H1 (cell line): ENCODE measurements around the gene LY86. TPM values are rescaled to one million over a fixed set of nuclear protein-coding genes. Genes with fewer than 3 reads are reported as not detected.
A peak's percentile ranks its signal among the peaks of the same experiment; 100 is the strongest.

Experiments used
- CTCF ChIA-PET: fragments of 300-600 bp; sonication (Branson Sonifier 250); formaldehyde crosslinking; loops from one replicate; lab custom pipeline; 2021; ENCODE audit not compliant: partially characterized antibody; lab: Charles Lee
- POLR2A ChIA-PET: fragments of 300-600 bp; sonication (Branson Sonifier 250); formaldehyde crosslinking; loops from one replicate; lab custom pipeline; 2021; ENCODE audit warnings: inconsistent platforms; ENCODE audit not compliant: partially characterized antibody; lab: Charles Lee
- DNase-seq, 2 experiments: peaks; one replicate each; pipeline versions ENCODE4 v3.0.0 to v3.0.0-alpha.2; 2010 to 2022; ENCODE audit warnings: low spot score in 2 of 2, low read depth in 1 of 2, mixed read lengths in 1 of 2
- FAIRE-seq: peaks from 2 replicates; lab custom pipeline; 2011; peaks lifted over from hg19 to GRCh38; lab: Jason Lieb, UNC
- H2AFZ ChIP-seq: 2 replicates; pipeline ENCODE4 v1.8.1; 2012; ENCODE audit warnings: low read length, inconsistent platforms
- H2AK5ac ChIP-seq: 2 replicates; pipeline ENCODE4 v1.6.1; 2013; ENCODE audit warnings: low read depth, low read length
- H2BK120ac ChIP-seq: replicated peaks from 2 replicates; pipeline ENCODE3; 2013; ENCODE audit warnings: low read depth, low read length, inconsistent platforms
- H2BK12ac ChIP-seq: 2 replicates; pipeline ENCODE4 v1.6.1; 2013; ENCODE audit warnings: low read depth, low read length
- H2BK15ac ChIP-seq: 2 replicates; pipeline ENCODE4 v1.6.1; 2013; ENCODE audit warnings: low read length
- H2BK20ac ChIP-seq: 2 replicates; pipeline ENCODE4 v1.6.1; 2013; ENCODE audit warnings: low read length
- H2BK5ac ChIP-seq: 2 replicates; pipeline ENCODE4 v1.6.1; 2013; ENCODE audit warnings: low read depth, low read length
- H3K14ac ChIP-seq: 2 replicates; pipeline ENCODE4 v1.6.1; 2013; ENCODE audit warnings: inconsistent platforms; ENCODE audit not compliant: insufficient read length
- H3K18ac ChIP-seq: 2 replicates; pipeline ENCODE4 v1.6.1; 2013; ENCODE audit warnings: low read length; ENCODE audit errors: extremely low read depth
- H3K23ac ChIP-seq: 2 replicates; pipeline ENCODE4 v1.6.1; 2013; ENCODE audit warnings: inconsistent platforms; ENCODE audit not compliant: insufficient read length
- H3K23me2 ChIP-seq: 2 replicates; pipeline ENCODE4 v1.6.1; 2013; ENCODE audit warnings: low read depth, low read length
- H3K27ac ChIP-seq: 2 replicates; pipeline ENCODE4 v1.6.1; 2011; ENCODE audit warnings: low read depth, low read length, inconsistent platforms
- H3K27me3 ChIP-seq, 4 experiments: replicated peaks in 1 of 4; 1 replicate in 1 of 4; 2 replicates in 3 of 4; pipeline versions ENCODE4 v1.6.1 to v1.8.1; 2011 to 2013; ENCODE audit warnings: low read length in 3 of 4, mild to moderate bottlenecking in 3 of 4, inconsistent platforms in 2 of 4, mixed read lengths in 2 of 4, moderate library complexity in 1 of 4; ENCODE audit not compliant: control insufficient read depth in 3 of 4, insufficient read depth in 3 of 4; ENCODE audit errors: extremely low read depth in 1 of 4
- H3K36me3 ChIP-seq, 4 experiments: 2 replicates each; pipeline versions ENCODE4 v1.6.1 to v1.8.1; 2011 to 2013; ENCODE audit warnings: mild to moderate bottlenecking in 4 of 4, low read length in 3 of 4, moderate library complexity in 2 of 4, control low read depth in 1 of 4, inconsistent platforms in 1 of 4; ENCODE audit not compliant: insufficient read depth in 4 of 4, control insufficient read depth in 2 of 4
- H3K4ac ChIP-seq: replicated peaks from 2 replicates; pipeline ENCODE3; 2013; ENCODE audit warnings: low read length, low read depth, mixed read lengths, inconsistent platforms; ENCODE audit not compliant: insufficient read length
- H3K4me1 ChIP-seq, 4 experiments: replicated peaks in 1 of 4; 1 replicate in 1 of 4; 2 replicates in 3 of 4; pipeline versions ENCODE4 v1.6.1 to v1.8.1; 2011 to 2013; ENCODE audit warnings: low read length in 3 of 4, inconsistent platforms in 2 of 4, mixed read lengths in 1 of 4; ENCODE audit not compliant: insufficient read depth in 4 of 4, control insufficient read depth in 3 of 4
- H3K4me2 ChIP-seq, 2 experiments: 2 replicates each; pipeline versions ENCODE4 v1.6.1 to v1.8.1; 2011 to 2013; ENCODE audit warnings: low read depth in 2 of 2, low read length in 2 of 2, control low read depth in 1 of 2, inconsistent platforms in 1 of 2, mild to moderate bottlenecking in 1 of 2; ENCODE audit not compliant: insufficient read depth in 1 of 2
- H3K4me3 ChIP-seq, 4 experiments: fragments of 200-600, 300-600 bp in 1 of 4; sonication (generic), shearing (Covaris generic), sonication (Bioruptor Twin) in 1 of 4; 2 replicates each; pipeline versions ENCODE4 v1.5.1 to v1.8.1; 2011 to 2016; ENCODE audit warnings: low read length in 4 of 4, low read depth in 3 of 4, control low read depth in 2 of 4, inconsistent platforms in 2 of 4, mild to moderate bottlenecking in 2 of 4, mixed read lengths in 1 of 4, moderate library complexity in 1 of 4; ENCODE audit not compliant: insufficient read depth in 2 of 4; ENCODE audit errors: extremely low read depth in 1 of 4
- H3K56ac ChIP-seq: replicated peaks from 2 replicates; pipeline ENCODE3; 2013; ENCODE audit warnings: low read depth, mild to moderate bottlenecking, mixed read lengths, low read length, inconsistent platforms; ENCODE audit not compliant: insufficient read length
- H3K79me1 ChIP-seq: 2 replicates; pipeline ENCODE4 v1.6.1; 2013; ENCODE audit warnings: low read depth, low read length, control low read depth
- H3K79me2 ChIP-seq, 2 experiments: 2 replicates each; pipeline versions ENCODE4 v1.6.1 to v1.8.1; 2012 to 2013; ENCODE audit warnings: low read length in 2 of 2, mild to moderate bottlenecking in 2 of 2, inconsistent platforms in 1 of 2; ENCODE audit not compliant: insufficient read depth in 2 of 2, control insufficient read depth in 1 of 2
- H3K9ac ChIP-seq, 4 experiments: replicated peaks in 1 of 4; 1 replicate in 1 of 4; 2 replicates in 3 of 4; pipeline versions ENCODE4 v1.6.1 to v1.8.1; 2011 to 2013; ENCODE audit warnings: low read depth in 3 of 4, low read length in 3 of 4, control low read depth in 2 of 4, mild to moderate bottlenecking in 2 of 4, moderate library complexity in 2 of 4, inconsistent platforms in 1 of 4; ENCODE audit errors: extremely low read depth in 1 of 4
- H3K9me3 ChIP-seq, 2 experiments: 2 replicates each; pipeline versions ENCODE4 v1.6.1 to v1.8.1; 2012 to 2013; ENCODE audit warnings: mild to moderate bottlenecking in 2 of 2, moderate library complexity in 2 of 2, control low read depth in 1 of 2, inconsistent platforms in 1 of 2, low read depth in 1 of 2, low read length in 1 of 2, mixed read lengths in 1 of 2; ENCODE audit not compliant: insufficient read depth in 2 of 2
- H4K20me1 ChIP-seq, 2 experiments: replicated peaks in 1 of 2; 2 replicates each; pipeline versions ENCODE3 to v1.8.1; 2011 to 2013; ENCODE audit warnings: inconsistent platforms in 2 of 2, low read length in 2 of 2, mild to moderate bottlenecking in 1 of 2; ENCODE audit not compliant: insufficient read depth in 2 of 2, control insufficient read depth in 1 of 2
- H4K5ac ChIP-seq: 2 replicates; pipeline ENCODE4 v1.6.1; 2013; ENCODE audit warnings: low read length, low read depth, mixed read lengths, inconsistent platforms; ENCODE audit not compliant: insufficient read length
- H4K8ac ChIP-seq: 2 replicates; pipeline ENCODE4 v1.8.0; 2013; ENCODE audit warnings: mild to moderate bottlenecking, moderate library complexity, low read length, inconsistent platforms; ENCODE audit not compliant: insufficient read depth; ENCODE audit errors: extremely low read depth
- H4K91ac ChIP-seq: replicated peaks from 2 replicates; pipeline ENCODE3; 2013; ENCODE audit warnings: low read length, mixed read lengths, inconsistent platforms; ENCODE audit not compliant: insufficient read length
- SIN3A ChIP-seq, 2 experiments: IDR thresholded peaks in 1 of 2; conservative IDR thresholded peaks in 1 of 2; 2 replicates each; pipeline ENCODE4 v1.6.1; 2011 to 2012; ENCODE audit warnings: low read length in 2 of 2, improper control_type of control experiment in 1 of 2, low read depth in 1 of 2, mild to moderate bottlenecking in 1 of 2
- TBP ChIP-seq: IDR thresholded peaks from 2 replicates; pipeline ENCODE4 v1.6.1; 2011; ENCODE audit warnings: low read depth, low read length, improper control_type of control experiment
- WGBS, 2 experiments: shearing (Covaris generic) in 1 of 2; methylation state at CpG; one replicate each; pipeline versions ENCODE4 v1.1.6 to v1.1.7; 2013 to 2015; ENCODE audit warnings: low lambda C conversion rate in 2 of 2, mixed read lengths in 2 of 2, inconsistent platforms in 1 of 2, low coverage in 1 of 2, missing lambda C conversion rate in 1 of 2; ENCODE audit not compliant: insufficient replicate concordance in 2 of 2, insufficient coverage in 1 of 2, insufficient read length in 1 of 2; ENCODE audit errors: extremely low coverage in 1 of 2, missing lambda C conversion rate in 1 of 2; 5-methylcytosine and 5-hydroxymethylcytosine counted together
- polyA plus RNA-seq, 7 experiments: library from polyadenylated mRNA; depleted of rRNA in 3 of 7; stranded (reverse) in 5 of 7; unstranded in 2 of 7; fragments of >200 nt in 5 of 7; fragments of 200-250 nt in 2 of 7; gene quantifications; 1 replicate in 5 of 7; 2 replicates in 1 of 7; 4 replicates in 1 of 7; pipeline versions ENCODE4 v1.2.1 to v1.2.3, GENCODE V29; 2011 to 2013; ENCODE audit warnings: missing spikeins in 2 of 7, mixed read lengths in 2 of 7
- total RNA-seq: library from RNA; stranded (reverse); fragmentation: NEBNext Ultra II Directional; extraction: Animal tissue kit (Norgen Biotek cat#: 25700); gene quantifications from 2 replicates; pipeline ENCODE4 v1.2.1, GENCODE V29; 2021

The LY86 gene
- total and polyA plus RNA-seq, 2 of the 8 experiments (the other 6 are each of a cell fraction or from before 2014, with no cell fraction given) = not detected

- no peak for FAIRE-seq
- Histone ChIP-seq H2BK12ac (0 out of 2 replicates have a peak overlapping the region, but pooled peaks have one; percentile 72), H3K4me1 (peaks cover 5 to 11% (median 7%) of the 10 kb centered on the region in 4 experiments), H4K5ac (no peak overlapping the region), H3K36me3 (no peaks in the 10 kb centered on the region), H3K4ac (no peak overlapping the region), H3K4me3 (peak overlapping the region; percentile 25 to 67 (median 58)), H4K91ac (no peak overlapping the region), H4K8ac (peak overlapping the region; percentile 95), H3K56ac (no peak overlapping the region), H3K9me3 (no peaks in the 10 kb centered on the region), H2BK5ac (no peak overlapping the region), H2AK5ac (no peak overlapping the region), H2BK15ac (no peak overlapping the region), H4K20me1 (no peaks in the 10 kb centered on the region), H3K23ac (no peak overlapping the region), H3K27ac (no peak overlapping the region), H2BK120ac (no peak overlapping the region), H3K18ac (no peak overlapping the region), H3K79me2 (no peaks in the 10 kb centered on the region), H3K4me2 (peak overlapping the region; percentile 10 to 88), H2AFZ (peak overlapping the region; percentile 48), H3K27me3 (peaks cover 2 to 20% (median 13%) of the 10 kb centered on the region in 4 experiments; a peak in 6 of 7 replicates), H2BK20ac (peak overlapping the region; percentile 51; the same call in 1 of the 2 replicates), H3K14ac (no peak overlapping the region), H3K9ac (peak overlapping the region in 3 of 4 experiments; percentile 44 to 55 (median 54); a peak in 5 of 7 replicates), H3K23me2 (peaks cover 6% of the 10 kb centered on the region; the same call in 1 of the 2 replicates), H3K79me1 (no peaks in the 10 kb centered on the region)
- TF ChIP-seq TBP = peak; percentile 10; the same call in 1 of the 2 replicates
- no peak for TF ChIP-seq SIN3A (conservative IDR thresholded peaks at IDR 0.05 in 1 of 2, IDR thresholded peaks at IDR 0.05 in 1 of 2; ENCODE audit: low read depth in 1 of 2, low read length in 2 of 2)
- POLR2A ChIA-PET = interaction anchor here (0.7 to 1.6 kb wide), 8 partner anchors 8 to 542 kb away, joined by 3 to 6 read pairs (median 4); no protein-coding TSS in a partner anchor
- CTCF ChIA-PET = interaction anchor here (0.6 to 3.5 kb wide), 18 partner anchors 10 to 1402 kb away, joined by 3 to 31 read pairs (median 4); partner anchors contain the start of gene F13A1
- DNase-seq = peak in 1 of 2 experiments; percentile 48
- 56% methylated on average over 22 of the region's 27 CpGs; no CpG with 5 or more reads in 1 of the 2 experiments for WGBS, 2 experiments
Measured at GRCh38 chr6:6545616-6546317, 42.8 kb upstream of the LY86 start.
